Neural cell (in vitro differentiated cells): ENCODE results near the gene SETBP1. TPM values are rescaled to one million over a fixed set of nuclear protein-coding genes. Genes with fewer than 3 reads are reported as not detected.

Source experiments
- H2AFZ ChIP-seq: fragments of 200-600, 300-800 bp; sonication (generic), shearing (Covaris generic); 2 replicates; pipeline ENCODE4 v1.6.0; 2014; ENCODE audit warnings: low read depth, mild to moderate bottlenecking, antibody characterized with exemption, low read length, moderate library complexity
- H3F3A ChIP-seq: fragments of 200-600 bp; shearing (Covaris generic); 2 replicates; pipeline ENCODE4 v1.6.1; 2016; ENCODE audit warnings: mild to moderate bottlenecking, moderate library complexity, mixed read lengths, antibody characterized with exemption, low read length; ENCODE audit not compliant: insufficient read depth, poor library complexity, severe bottlenecking
- H3K27ac ChIP-seq: fragments of 200-600, 300-800 bp; sonication (generic), shearing (Covaris generic); 2 replicates; pipeline ENCODE4 v1.5.1; 2014; ENCODE audit warnings: mild to moderate bottlenecking, low read length, moderate library complexity
- H3K27me3 ChIP-seq: fragments of 300-800, 200-600 bp; sonication (generic), shearing (Covaris generic); 2 replicates; pipeline ENCODE4 v1.6.0; 2014; ENCODE audit warnings: mild to moderate bottlenecking, low read depth, low read length, moderate library complexity; ENCODE audit not compliant: insufficient read depth
- H3K36me3 ChIP-seq: fragments of 300-800, 200-600 bp; sonication (generic), shearing (Covaris generic); 2 replicates; pipeline ENCODE4 v1.5.1; 2014; ENCODE audit warnings: mild to moderate bottlenecking, antibody characterized with exemption, low read length, moderate library complexity; ENCODE audit not compliant: insufficient read depth
- H3K4me2 ChIP-seq: fragments of 300-800, 200-600 bp; sonication (generic), shearing (Covaris generic); 2 replicates; pipeline ENCODE4 v1.6.0; 2014; ENCODE audit warnings: mild to moderate bottlenecking, low read length
- H3K4me3 ChIP-seq: fragments of 300-800, 200-600 bp; sonication (generic), shearing (Covaris generic); 2 replicates; pipeline ENCODE4 v1.5.1; 2014; ENCODE audit warnings: mild to moderate bottlenecking, low read length, moderate library complexity
- H3K79me2 ChIP-seq: fragments of 200-600 bp; shearing (Covaris generic); replicated peaks from 2 replicates; pipeline ENCODE4 v1.6.0; 2014; ENCODE audit warnings: mild to moderate bottlenecking, low read length, moderate library complexity; ENCODE audit not compliant: insufficient read depth
- H3K9ac ChIP-seq: fragments of 300-800, 200-600 bp; sonication (generic), shearing (Covaris generic); 2 replicates; pipeline ENCODE4 v1.6.1; 2016; ENCODE audit warnings: mild to moderate bottlenecking, low read length, mixed read lengths
- H3K9me2 ChIP-seq: fragments of 200-600 bp; shearing (Covaris generic); 2 replicates; pipeline ENCODE4 v1.6.1; 2016; ENCODE audit warnings: mild to moderate bottlenecking, low read length, mixed read lengths; ENCODE audit not compliant: insufficient read depth
- H3K9me3 ChIP-seq: fragments of 200-600, 300-800 bp; sonication (generic), shearing (Covaris generic); 2 replicates; pipeline ENCODE4 v1.6.1; 2016; ENCODE audit warnings: mild to moderate bottlenecking, mixed run types, low read length, moderate library complexity, mixed read lengths
- H4K20me1 ChIP-seq: fragments of 200-600 bp; shearing (Covaris generic); 2 replicates; pipeline ENCODE4 v1.6.1; 2016; ENCODE audit warnings: mild to moderate bottlenecking, mixed run types; ENCODE audit not compliant: insufficient read depth
- EP300 ChIP-seq: fragments of 450-650 bp; conservative IDR thresholded peaks from 2 replicates; pipeline ENCODE4 v1.6.1; 2014; ENCODE audit warnings: antibody characterized with exemption, mild to moderate bottlenecking, moderate library complexity; ENCODE audit not compliant: poor library complexity, severe bottlenecking
- EZH2 ChIP-seq: fragments of 200-600, 300-800 bp; shearing (Covaris generic), sonication (generic); IDR thresholded peaks from 2 replicates; pipeline ENCODE4 v1.6.1; 2014; ENCODE audit warnings: antibody characterized with exemption, low read length, borderline replicate concordance, mild to moderate bottlenecking; ENCODE audit not compliant: insufficient read depth, poor library complexity, severe bottlenecking
- MXI1 ChIP-seq: fragments of 450-650 bp; conservative IDR thresholded peaks from 2 replicates; pipeline ENCODE4 v1.6.1; 2014; ENCODE audit warnings: antibody characterized with exemption, mild to moderate bottlenecking; ENCODE audit not compliant: poor library complexity, severe bottlenecking
- POLR2AphosphoS5 ChIP-seq: IDR thresholded peaks from 2 replicates; pipeline ENCODE4 v1.6.1; 2012
- RAD21 ChIP-seq: fragments of 450-650 bp; conservative IDR thresholded peaks from 2 replicates; pipeline ENCODE4 v1.6.1; 2014; ENCODE audit warnings: antibody characterized with exemption, mild to moderate bottlenecking, moderate library complexity
- SMC3 ChIP-seq: fragments of 450-650 bp; conservative IDR thresholded peaks from 2 replicates; pipeline ENCODE4 v1.6.1; 2014; ENCODE audit warnings: antibody characterized with exemption, mild to moderate bottlenecking, moderate library complexity; ENCODE audit not compliant: poor library complexity
- TAF1 ChIP-seq: IDR thresholded peaks from 2 replicates; pipeline ENCODE4 v1.6.1; 2012; ENCODE audit warnings: low read depth
- polyA plus RNA-seq: library from polyadenylated mRNA; depleted of rRNA; stranded (reverse); fragments of >200 nt; gene quantifications from 2 replicates; pipeline ENCODE4 v1.2.3, GENCODE V29; 2014
- TF ChIP-seq, protein P1 (sequence below): IDR thresholded peaks from 2 replicates; pipeline ENCODE4 v1.6.1; 2012; ENCODE audit warnings: borderline replicate concordance
- TF ChIP-seq, protein P2 (sequence below): fragments of 450-650 bp; IDR thresholded peaks from 2 replicates; pipeline ENCODE4 v1.5.1; 2014; ENCODE audit warnings: antibody characterized with exemption, mild to moderate bottlenecking, moderate library complexity; ENCODE audit not compliant: poor library complexity, severe bottlenecking

The SETBP1 gene
- polyA plus RNA-seq, 1 donor from 2014 or later = 13.7 TPM

GRCh38 chr18:44893966-44894365 is 213.3 kb downstream of the SETBP1 start:
- H3K79me2 ChIP-seq = peaks cover 10% of the 10 kb centered on the region

GRCh38 chr18:44895176-44895798 is 214.6 kb downstream of the SETBP1 start:
- Histone ChIP-seq H3K36me3 (peaks cover 4% of the 10 kb centered on the region), H3K4me2 (no peak overlapping the region), H3K9ac (no peak overlapping the region), H3K27me3 (no peaks in the 10 kb centered on the region), H3F3A (no peaks in the 10 kb centered on the region), H3K9me2 (no peaks in the 10 kb centered on the region), H3K9me3 (no peaks in the 10 kb centered on the region), H3K27ac (no peak overlapping the region), H3K79me2 (peaks cover 16% of the 10 kb centered on the region), H4K20me1 (no peaks in the 10 kb centered on the region), H3K4me3 (no peak overlapping the region), H2AFZ (no peak overlapping the region)
- TF ChIP-seq MXI1 (no peak), RAD21 (no peak), TAF1 (no peak), EP300 (no peak), POLR2AphosphoS5 (no peak), SMC3 (no peak), EZH2 (no peak)
- TF ChIP-seq, protein P1, sequence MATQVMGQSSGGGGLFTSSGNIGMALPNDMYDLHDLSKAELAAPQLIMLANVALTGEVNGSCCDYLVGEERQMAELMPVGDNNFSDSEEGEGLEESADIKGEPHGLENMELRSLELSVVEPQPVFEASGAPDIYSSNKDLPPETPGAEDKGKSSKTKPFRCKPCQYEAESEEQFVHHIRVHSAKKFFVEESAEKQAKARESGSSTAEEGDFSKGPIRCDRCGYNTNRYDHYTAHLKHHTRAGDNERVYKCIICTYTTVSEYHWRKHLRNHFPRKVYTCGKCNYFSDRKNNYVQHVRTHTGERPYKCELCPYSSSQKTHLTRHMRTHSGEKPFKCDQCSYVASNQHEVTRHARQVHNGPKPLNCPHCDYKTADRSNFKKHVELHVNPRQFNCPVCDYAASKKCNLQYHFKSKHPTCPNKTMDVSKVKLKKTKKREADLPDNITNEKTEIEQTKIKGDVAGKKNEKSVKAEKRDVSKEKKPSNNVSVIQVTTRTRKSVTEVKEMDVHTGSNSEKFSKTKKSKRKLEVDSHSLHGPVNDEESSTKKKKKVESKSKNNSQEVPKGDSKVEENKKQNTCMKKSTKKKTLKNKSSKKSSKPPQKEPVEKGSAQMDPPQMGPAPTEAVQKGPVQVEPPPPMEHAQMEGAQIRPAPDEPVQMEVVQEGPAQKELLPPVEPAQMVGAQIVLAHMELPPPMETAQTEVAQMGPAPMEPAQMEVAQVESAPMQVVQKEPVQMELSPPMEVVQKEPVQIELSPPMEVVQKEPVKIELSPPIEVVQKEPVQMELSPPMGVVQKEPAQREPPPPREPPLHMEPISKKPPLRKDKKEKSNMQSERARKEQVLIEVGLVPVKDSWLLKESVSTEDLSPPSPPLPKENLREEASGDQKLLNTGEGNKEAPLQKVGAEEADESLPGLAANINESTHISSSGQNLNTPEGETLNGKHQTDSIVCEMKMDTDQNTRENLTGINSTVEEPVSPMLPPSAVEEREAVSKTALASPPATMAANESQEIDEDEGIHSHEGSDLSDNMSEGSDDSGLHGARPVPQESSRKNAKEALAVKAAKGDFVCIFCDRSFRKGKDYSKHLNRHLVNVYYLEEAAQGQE = no peak
- TF ChIP-seq, protein P2, sequence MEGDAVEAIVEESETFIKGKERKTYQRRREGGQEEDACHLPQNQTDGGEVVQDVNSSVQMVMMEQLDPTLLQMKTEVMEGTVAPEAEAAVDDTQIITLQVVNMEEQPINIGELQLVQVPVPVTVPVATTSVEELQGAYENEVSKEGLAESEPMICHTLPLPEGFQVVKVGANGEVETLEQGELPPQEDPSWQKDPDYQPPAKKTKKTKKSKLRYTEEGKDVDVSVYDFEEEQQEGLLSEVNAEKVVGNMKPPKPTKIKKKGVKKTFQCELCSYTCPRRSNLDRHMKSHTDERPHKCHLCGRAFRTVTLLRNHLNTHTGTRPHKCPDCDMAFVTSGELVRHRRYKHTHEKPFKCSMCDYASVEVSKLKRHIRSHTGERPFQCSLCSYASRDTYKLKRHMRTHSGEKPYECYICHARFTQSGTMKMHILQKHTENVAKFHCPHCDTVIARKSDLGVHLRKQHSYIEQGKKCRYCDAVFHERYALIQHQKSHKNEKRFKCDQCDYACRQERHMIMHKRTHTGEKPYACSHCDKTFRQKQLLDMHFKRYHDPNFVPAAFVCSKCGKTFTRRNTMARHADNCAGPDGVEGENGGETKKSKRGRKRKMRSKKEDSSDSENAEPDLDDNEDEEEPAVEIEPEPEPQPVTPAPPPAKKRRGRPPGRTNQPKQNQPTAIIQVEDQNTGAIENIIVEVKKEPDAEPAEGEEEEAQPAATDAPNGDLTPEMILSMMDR = no peak

More at GRCh38 chr18:44893966-44894365, 213.3 kb downstream of the SETBP1 start:
- Histone ChIP-seq H3K9me3 (no peaks in the 10 kb centered on the region), H3K9ac (no peak overlapping the region), H3F3A (no peaks in the 10 kb centered on the region), H3K4me3 (no peak overlapping the region), H3K9me2 (no peaks in the 10 kb centered on the region), H4K20me1 (no peaks in the 10 kb centered on the region), H3K4me2 (no peak overlapping the region), H3K27me3 (no peaks in the 10 kb centered on the region), H3K36me3 (peaks cover 4% of the 10 kb centered on the region), H3K27ac (no peak overlapping the region), H2AFZ (no peak overlapping the region)
- TF ChIP-seq, protein P1 = no peak
- TF ChIP-seq RAD21 = no peak
- no peak for TF ChIP-seq SMC3
- TF ChIP-seq MXI1 = no peak
- TF ChIP-seq EZH2 = no peak
- TF ChIP-seq, protein P2 = no peak
- TF ChIP-seq EP300 = no peak
- no peak for TF ChIP-seq POLR2AphosphoS5
- no peak for TF ChIP-seq TAF1
